Neuronal stem cell (in vitro differentiated cells): ENCODE data around the gene ZNF280C.

Experiments used
- DNase-seq: peaks from one replicate; pipeline ENCODE4 v3.0.0-alpha.2; 2013; ENCODE audit warnings: low spot score
- H2AFZ ChIP-seq: one replicate; pipeline ENCODE4 v1.6.1; 2013; ENCODE audit warnings: mild to moderate bottlenecking, low read length, inconsistent platforms
- H2AK5ac ChIP-seq: 2 replicates; pipeline ENCODE4 v1.6.1; 2013; ENCODE audit warnings: low read depth, mild to moderate bottlenecking, inconsistent platforms, low read length, moderate library complexity, mixed read lengths
- H2BK120ac ChIP-seq: 2 replicates; pipeline ENCODE4 v1.6.1; 2013; ENCODE audit warnings: low read depth, mild to moderate bottlenecking, inconsistent platforms, low read length, moderate library complexity, mixed read lengths
- H2BK12ac ChIP-seq: one replicate; pipeline ENCODE4 v1.6.1; 2013; ENCODE audit warnings: low read length, inconsistent platforms
- H2BK15ac ChIP-seq: 2 replicates; pipeline ENCODE4 v1.6.1; 2013; ENCODE audit warnings: mild to moderate bottlenecking, low read length, inconsistent platforms, mixed read lengths
- H2BK5ac ChIP-seq: one replicate; pipeline ENCODE4 v1.6.1; 2013; ENCODE audit warnings: inconsistent platforms, mild to moderate bottlenecking, low read length, moderate library complexity
- H3K14ac ChIP-seq: one replicate; pipeline ENCODE4 v1.6.1; 2013; ENCODE audit warnings: low read length, inconsistent platforms
- H3K18ac ChIP-seq: 2 replicates; pipeline ENCODE4 v1.6.1; 2013; ENCODE audit warnings: low read length, inconsistent platforms
- H3K23ac ChIP-seq: 2 replicates; pipeline ENCODE4 v1.6.1; 2013; ENCODE audit warnings: low read depth, mild to moderate bottlenecking, mixed read lengths, low read length, inconsistent platforms; ENCODE audit not compliant: poor library complexity
- H3K27ac ChIP-seq: replicated peaks from 3 replicates; pipeline ENCODE4 v1.5.1; 2013; ENCODE audit warnings: low read length, inconsistent platforms
- H3K27me3 ChIP-seq, 3 experiments: 2 replicates each; pipeline ENCODE4 v1.6.1; 2013; ENCODE audit warnings: low read length in 3 of 3, mild to moderate bottlenecking in 2 of 3, inconsistent platforms in 1 of 3, low read depth in 1 of 3, mixed read lengths in 1 of 3, moderate library complexity in 1 of 3; ENCODE audit not compliant: control insufficient read depth in 3 of 3, insufficient read depth in 3 of 3
- H3K36me3 ChIP-seq, 2 donors: replicated peaks in 1 of 2; 2 replicates each; pipeline ENCODE4 v1.6.1; 2013; ENCODE audit warnings: low read length in 2 of 2; ENCODE audit not compliant: control insufficient read depth in 2 of 2, insufficient read depth in 2 of 2
- H3K4ac ChIP-seq: 2 replicates; pipeline ENCODE4 v1.6.1; 2013; ENCODE audit warnings: inconsistent platforms, mild to moderate bottlenecking, low read length, moderate library complexity
- H3K4me1 ChIP-seq, 2 donors: 1 replicate in 1 of 2; 2 replicates in 1 of 2; pipeline ENCODE4 v1.6.1; 2013; ENCODE audit warnings: low read length in 2 of 2, low read depth in 1 of 2; ENCODE audit not compliant: control insufficient read depth in 2 of 2, insufficient read depth in 1 of 2
- H3K4me2 ChIP-seq: one replicate; pipeline ENCODE4 v1.6.1; 2013; ENCODE audit warnings: mild to moderate bottlenecking, low read length, inconsistent platforms; ENCODE audit not compliant: insufficient read depth, poor library complexity, severe bottlenecking
- H3K4me3 ChIP-seq, 2 donors: 2 replicates each; pipeline ENCODE4 v1.5.1; 2013; ENCODE audit warnings: low read length in 2 of 2, mild to moderate bottlenecking in 2 of 2, inconsistent platforms in 1 of 2, moderate library complexity in 1 of 2
- H3K79me1 ChIP-seq: one replicate; pipeline ENCODE4 v1.6.1; 2013; ENCODE audit warnings: low read depth, mild to moderate bottlenecking, inconsistent platforms, low read length, moderate library complexity
- H3K9ac ChIP-seq: one replicate; pipeline ENCODE4 v1.6.1; 2013; ENCODE audit warnings: mild to moderate bottlenecking, low read depth, low read length, inconsistent platforms; ENCODE audit not compliant: poor library complexity
- H3K9me3 ChIP-seq, 2 donors: replicated peaks in 1 of 2; 2 replicates each; pipeline versions ENCODE3 to v1.6.1; 2013; ENCODE audit warnings: low read length in 2 of 2, mild to moderate bottlenecking in 2 of 2, inconsistent platforms in 1 of 2, low read depth in 1 of 2, mixed read lengths in 1 of 2, moderate library complexity in 1 of 2; ENCODE audit not compliant: control insufficient read depth in 2 of 2, insufficient read depth in 1 of 2
- H4K8ac ChIP-seq: one replicate; pipeline ENCODE4 v1.6.1; 2013; ENCODE audit warnings: low read depth, mild to moderate bottlenecking, inconsistent platforms, low read length, moderate library complexity
- H4K91ac ChIP-seq: one replicate; pipeline ENCODE4 v1.6.1; 2013; ENCODE audit warnings: low read length, low read depth, mild to moderate bottlenecking, inconsistent platforms; ENCODE audit not compliant: poor library complexity
- WGBS, 2 donors: extraction: QIAGEN DNeasy Blood & Tissue Kit; methylation state at CpG; one replicate each; pipeline ENCODE4 v1.1.7; 2013; ENCODE audit warnings: missing lambda C conversion rate in 2 of 2, mixed read lengths in 1 of 2; ENCODE audit not compliant: insufficient read length in 2 of 2, insufficient replicate concordance in 1 of 2; ENCODE audit errors: extremely low coverage in 2 of 2; 5-methylcytosine and 5-hydroxymethylcytosine counted together

ZNF280C gene

DNA sequence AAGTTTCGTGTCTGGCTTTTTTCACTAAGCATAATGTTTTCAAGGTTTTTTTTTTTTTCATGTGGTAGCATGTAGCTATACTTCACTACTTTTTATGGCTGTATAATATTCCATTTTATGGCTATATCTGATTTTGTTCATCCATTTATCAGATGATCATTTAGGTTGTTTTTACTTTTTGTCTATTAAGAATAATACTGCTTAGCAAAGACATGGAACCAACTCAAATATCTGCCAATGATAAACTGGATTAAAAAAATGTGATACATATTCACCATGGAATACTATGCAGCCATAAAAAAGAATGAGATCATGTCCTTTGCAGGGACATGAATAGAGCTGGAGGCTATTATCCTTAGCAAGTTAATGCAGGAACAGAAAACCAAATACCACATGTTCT lies 32.7 kb upstream of the ZNF280C start:
- Histone ChIP-seq H3K23ac (no peak overlapping the region), H2BK120ac (no peak overlapping the region), H2AK5ac (no peak overlapping the region), H2BK15ac (no peak overlapping the region), H3K27me3 (no peaks in the 10 kb centered on the region), H4K8ac (no peak overlapping the region), H3K4me3 (no peak overlapping the region), H2BK5ac (no peak overlapping the region), H3K18ac (no peak overlapping the region), H3K79me1 (no peaks in the 10 kb centered on the region), H3K36me3 (no peaks in the 10 kb centered on the region), H4K91ac (no peak overlapping the region), H3K4me1 (no peaks in the 10 kb centered on the region), H2AFZ (no peak overlapping the region), H3K4me2 (no peak overlapping the region), H2BK12ac (no peak overlapping the region), H3K9ac (no peak overlapping the region), H3K9me3 (no peaks in the 10 kb centered on the region), H3K4ac (no peak overlapping the region), H3K27ac (no peak overlapping the region), H3K14ac (no peak overlapping the region)
- no peak for DNase-seq
- WGBS, 2 donors: no CpG with 5 or more reads among the region's 1 CpG

DNA sequence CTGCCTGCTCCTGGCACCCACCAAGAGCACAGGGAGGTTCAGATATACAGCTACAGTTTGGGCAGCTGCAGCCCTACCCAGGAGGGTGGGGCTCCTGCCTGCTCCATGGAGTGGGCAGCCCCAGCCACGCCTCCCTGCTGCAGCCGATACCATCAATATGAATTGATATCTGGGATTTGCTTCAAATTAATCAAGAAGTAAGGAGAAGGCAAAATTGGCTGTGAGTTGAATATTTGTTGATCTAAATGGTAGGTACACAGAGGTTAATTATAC lies 31.2 kb upstream of the ZNF280C start:
- Histone ChIP-seq H3K9me3 (no peaks in the 10 kb centered on the region), H2BK5ac (no peak overlapping the region), H3K18ac (no peak overlapping the region), H3K23ac (no peak overlapping the region), H3K4ac (no peak overlapping the region), H2AFZ (peak overlapping the region; percentile 56), H3K36me3 (no peaks in the 10 kb centered on the region), H3K4me2 (no peak overlapping the region), H2BK15ac (no peak overlapping the region), H3K4me3 (no peak overlapping the region), H2BK120ac (no peak overlapping the region), H2BK12ac (no peak overlapping the region), H4K8ac (no peak overlapping the region), H3K27me3 (no peaks in the 10 kb centered on the region), H3K79me1 (no peaks in the 10 kb centered on the region), H2AK5ac (no peak overlapping the region), H3K14ac (no peak overlapping the region), H3K4me1 (no peaks in the 10 kb centered on the region), H4K91ac (no peak overlapping the region), H3K27ac (no peak overlapping the region), H3K9ac (no peak overlapping the region)
- DNase-seq: no peak
- WGBS, 2 donors: no CpG with 5 or more reads among the region's 2 CpGs

DNA sequence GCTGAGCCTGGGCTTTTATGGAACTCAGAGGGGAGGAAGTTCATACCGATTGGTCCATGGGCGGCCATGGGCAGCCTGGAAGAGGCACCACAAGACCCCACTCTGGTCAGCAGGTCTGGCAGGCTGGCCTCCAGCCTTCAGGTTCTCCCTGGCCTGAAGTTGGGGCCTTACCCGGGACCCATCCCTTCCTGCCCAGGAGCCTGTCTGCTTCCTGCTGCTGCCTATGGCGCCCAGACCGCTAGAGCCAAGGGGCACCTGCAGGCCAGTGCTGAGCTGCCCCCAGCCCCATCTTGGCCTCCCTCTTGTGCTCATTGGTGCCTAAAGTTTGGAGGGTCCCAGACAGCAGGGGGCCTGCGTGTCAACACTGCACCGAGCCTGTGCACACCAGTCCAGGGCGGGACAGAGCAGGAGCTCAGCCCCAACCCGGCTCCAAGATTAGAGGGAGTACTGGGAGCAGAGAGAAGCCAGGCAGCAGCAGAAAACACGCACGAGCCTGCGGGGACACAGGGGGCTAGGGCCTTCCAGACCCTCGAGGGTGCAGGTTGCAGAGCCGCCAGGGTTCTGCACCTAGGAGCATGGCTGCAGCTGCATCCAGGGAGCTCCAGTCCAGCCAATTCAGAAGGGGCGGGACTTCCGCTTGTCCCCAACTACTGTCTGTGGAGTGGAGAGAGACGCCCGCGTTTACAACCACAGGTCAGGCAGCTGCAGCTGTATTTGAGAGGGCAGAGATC lies 30.7 kb upstream of the ZNF280C start:
- H3K27ac ChIP-seq: no peak overlapping the region
- no peaks in the 10 kb centered on the region for H3K27me3 ChIP-seq
- peak overlapping the region; percentile 56 for H2AFZ ChIP-seq
- no peak overlapping the region for H3K4me3 ChIP-seq
- no peak overlapping the region for H4K91ac ChIP-seq
- no peaks in the 10 kb centered on the region for H3K4me1 ChIP-seq
- no peak overlapping the region for H3K14ac ChIP-seq
- no CpG with 5 or more reads among the region's 19 CpGs for WGBS, 2 donors
- H2BK120ac ChIP-seq: no peak overlapping the region
- H3K23ac ChIP-seq: no peak overlapping the region
- H3K79me1 ChIP-seq: no peaks in the 10 kb centered on the region
- DNase-seq: no peak
- H3K4me2 ChIP-seq: no peak overlapping the region
- H3K4ac ChIP-seq: no peak overlapping the region
- H3K9ac ChIP-seq: no peak overlapping the region
- no peaks in the 10 kb centered on the region for H3K9me3 ChIP-seq
- H2BK15ac ChIP-seq: no peak overlapping the region
- no peaks in the 10 kb centered on the region for H3K36me3 ChIP-seq
- H4K8ac ChIP-seq: no peak overlapping the region
- H2AK5ac ChIP-seq: no peak overlapping the region
- no peak overlapping the region for H3K18ac ChIP-seq
- no peak overlapping the region for H2BK5ac ChIP-seq
- no peak overlapping the region for H2BK12ac ChIP-seq

DNA sequence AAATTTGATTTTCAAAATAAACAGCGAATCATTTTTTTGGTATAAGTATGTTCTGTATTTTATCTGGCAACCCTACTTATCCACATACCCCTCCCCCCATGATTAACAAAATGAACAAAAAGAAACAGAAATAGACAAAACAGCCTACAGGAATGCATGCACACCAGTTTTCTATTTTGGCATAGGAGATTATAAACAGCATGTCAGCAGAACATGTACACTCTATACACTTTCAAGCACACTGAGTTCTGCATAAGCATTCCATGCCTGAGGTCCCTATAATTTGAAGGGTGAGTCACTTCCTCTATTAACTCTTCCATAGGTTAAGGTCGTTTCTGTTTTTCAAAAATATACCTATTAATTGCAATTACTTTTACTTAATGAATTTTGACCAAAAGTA lies 28.0 kb upstream of the ZNF280C start:
- Histone ChIP-seq H3K23ac (no peak overlapping the region), H2BK15ac (no peak overlapping the region), H3K79me1 (no peaks in the 10 kb centered on the region), H3K36me3 (no peaks in the 10 kb centered on the region), H2BK5ac (no peak overlapping the region), H3K18ac (no peak overlapping the region), H3K4me3 (no peak overlapping the region), H3K27ac (no peak overlapping the region), H3K4ac (no peak overlapping the region), H3K9ac (no peak overlapping the region), H2BK120ac (no peak overlapping the region), H2AK5ac (no peak overlapping the region), H3K4me1 (no peaks in the 10 kb centered on the region), H3K9me3 (no peaks in the 10 kb centered on the region), H3K4me2 (no peak overlapping the region), H3K14ac (no peak overlapping the region), H2BK12ac (no peak overlapping the region), H4K91ac (no peak overlapping the region), H2AFZ (no peak overlapping the region), H3K27me3 (no peaks in the 10 kb centered on the region), H4K8ac (no peak overlapping the region)
- WGBS, 2 donors: no CpG with 5 or more reads among the region's 2 CpGs
- DNase-seq: no peak
